ENCODE data around the gene TTC23L.
A peak's percentile ranks its signal among the peaks of the same experiment; 100 is the strongest.
"Not testable (repeated sequence)": the region's sequence is repeated elsewhere in the genome, so short reads cannot be mapped to it uniquely, and the experiment has no call there.

Gene TTC23L

GRCh38 chr5:34838785-34839714 lies at the start of gene TTC23L:
Gene TTC23L, plus strand, starts transcription at chr5:34839164. Its CDS starts 1,508 bp downstream, at chr5:34840672.
- ATAC-seq = peak; percentile 92 to 95

- no peak for ATAC-seq
Measured at GRCh38 chr5:34789639-34790038, 49.3 kb upstream of the TTC23L start.

GRCh38 chr5:34790069-34790468 lies 48.9 kb upstream of the TTC23L start:
- no peak for ATAC-seq

GRCh38 chr5:34791761-34792244 lies 47.2 kb upstream of the TTC23L start:
- no peak for ATAC-seq

GRCh38 chr5:34802834-34803563 lies 36.0 kb upstream of the TTC23L start:
- ATAC-seq = no peak

GRCh38 chr5:34803974-34804732 lies 34.8 kb upstream of the TTC23L start:
- ATAC-seq = no peak

GRCh38 chr5:34804913-34805312 lies 34.1 kb upstream of the TTC23L start:
- no peak for ATAC-seq

- no peak for ATAC-seq
Measured at GRCh38 chr5:34806532-34806931, 32.4 kb upstream of the TTC23L start.

- ATAC-seq = no peak
Measured at GRCh38 chr5:34811706-34812105, 27.3 kb upstream of the TTC23L start.

- no peak for ATAC-seq
Measured at GRCh38 chr5:34813509-34813908, 25.5 kb upstream of the TTC23L start.

- ATAC-seq = no peak
Measured at GRCh38 chr5:34817558-34818351, 21.2 kb upstream of the TTC23L start.

GRCh38 chr5:34818717-34819116 lies 20.2 kb upstream of the TTC23L start:
- ATAC-seq = no peak

GRCh38 chr5:34820593-34820992 lies 18.4 kb upstream of the TTC23L start:
- ATAC-seq = no peak

GRCh38 chr5:34822956-34823715 lies 15.8 kb upstream of the TTC23L start:
- no peak for ATAC-seq

- ATAC-seq = no peak
Measured at GRCh38 chr5:34826347-34826746, 12.6 kb upstream of the TTC23L start.

GRCh38 chr5:34827588-34828506 lies 11.1 kb upstream of the TTC23L start:
- no peak for ATAC-seq

GRCh38 chr5:34830827-34831226 lies 8.1 kb upstream of the TTC23L start:
- not testable (repeated sequence) for ATAC-seq

GRCh38 chr5:34831303-34831702 lies 7.7 kb upstream of the TTC23L start:
- no peak for ATAC-seq

GRCh38 chr5:34832568-34832967 lies 6.4 kb upstream of the TTC23L start:
- ATAC-seq = no peak

- no peak for ATAC-seq
Measured at GRCh38 chr5:34833090-34833489, 5.9 kb upstream of the TTC23L start.

Data from activated CD4-positive, CD25-positive, alpha-beta regulatory T cell treated with anti-CD3 and anti-CD28 coated beads, Interleukin-2, amount 50 U/mL, for 24 hours (primary cell).